Central memory CD4-positive, alpha-beta T cell (primary cell): ENCODE results near the gene PAK6.

Experiments used
- DNase-seq: peaks from one replicate; pipeline ENCODE4 v3.0.0; 2022

PAK6 gene

DNA sequence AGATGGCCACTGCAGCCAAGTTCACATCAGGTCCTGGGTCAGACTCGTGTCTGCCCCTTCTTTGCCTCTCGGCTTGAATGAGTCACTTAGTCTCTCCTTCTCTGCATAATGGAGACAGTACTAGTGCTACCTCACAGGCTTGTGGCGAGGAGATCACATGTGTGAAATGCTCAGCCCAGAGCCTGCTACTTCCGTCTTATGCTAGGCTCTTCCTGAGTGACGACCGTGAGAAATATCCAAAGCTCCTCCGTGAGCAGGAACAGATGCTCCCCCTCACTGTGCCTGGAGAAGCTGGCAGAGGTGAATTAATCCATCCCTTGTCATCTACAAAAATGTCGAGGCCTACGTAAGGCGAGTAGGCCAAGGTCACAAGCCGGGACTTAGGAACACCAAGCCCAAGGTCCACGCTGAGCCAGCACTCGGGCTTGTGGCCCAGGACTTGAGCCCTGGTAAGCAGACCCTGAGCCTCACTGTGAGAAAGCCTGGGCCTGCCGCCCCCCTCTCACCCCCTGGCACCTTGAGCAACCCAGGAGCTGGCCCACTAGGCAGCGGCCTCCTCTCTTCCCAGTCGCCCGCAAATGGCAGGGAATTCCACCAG is 17.9 kb downstream of the PAK6 start:
- no peak for DNase-seq

DNA sequence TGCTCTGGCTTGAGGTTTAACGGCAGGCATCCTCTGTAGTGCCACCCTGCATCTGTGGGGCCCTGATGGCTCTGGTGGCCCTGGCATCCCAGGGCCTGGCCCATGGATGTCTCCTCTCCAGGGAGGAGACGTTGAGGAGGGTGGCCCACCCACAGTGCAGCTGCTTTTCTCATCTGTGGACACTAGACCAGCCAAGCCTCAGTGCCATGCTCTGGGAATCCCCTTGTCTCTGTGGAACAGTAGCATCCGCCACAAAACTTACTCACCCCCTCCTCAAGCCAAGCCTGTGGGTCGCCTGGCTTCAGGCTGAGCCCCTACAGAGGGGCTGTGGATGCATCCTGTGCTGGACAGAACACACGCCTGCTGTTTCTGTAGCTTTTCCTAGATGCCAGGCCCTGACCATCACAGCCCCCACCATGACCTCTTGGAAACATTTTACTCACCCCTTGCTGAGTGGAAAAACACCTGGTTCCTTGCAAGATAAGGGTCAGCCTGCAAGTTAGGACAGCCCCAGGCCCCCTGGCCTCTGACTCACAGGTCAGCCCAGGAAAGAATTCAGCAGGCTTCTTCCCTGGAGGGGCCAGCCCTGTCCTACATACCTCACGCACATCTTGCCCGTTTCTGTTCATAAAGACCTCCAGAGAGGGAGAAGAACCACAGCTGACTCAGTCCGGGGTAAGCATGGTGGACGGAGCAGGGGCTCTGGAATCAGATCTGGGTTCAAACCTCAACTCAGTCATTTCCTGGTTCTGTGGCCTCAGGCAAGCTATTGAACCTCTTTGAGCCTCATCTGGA is 19.0 kb downstream of the PAK6 start:
- DNase-seq = no peak

DNA sequence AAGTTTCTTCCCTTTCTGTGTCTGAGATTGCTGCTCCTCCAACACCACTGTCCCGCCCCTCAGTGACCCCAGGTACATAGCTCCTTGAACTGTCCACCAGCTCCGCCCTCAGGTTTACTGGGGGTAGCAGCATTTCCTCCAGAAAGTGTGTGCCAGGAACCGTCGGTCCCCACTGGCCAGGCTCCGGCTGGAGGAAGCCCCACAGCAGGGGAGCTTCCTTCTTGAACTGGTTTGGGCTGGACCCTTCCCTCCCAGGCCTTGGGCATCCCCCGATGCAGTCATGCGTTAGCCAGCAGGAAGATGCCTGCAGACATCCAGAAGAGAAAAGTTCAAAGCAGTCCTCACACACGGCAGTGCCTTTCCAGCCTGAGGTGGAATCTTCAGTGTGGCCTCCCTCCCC is 19.7 kb downstream of the PAK6 start:
- no peak for DNase-seq

DNA sequence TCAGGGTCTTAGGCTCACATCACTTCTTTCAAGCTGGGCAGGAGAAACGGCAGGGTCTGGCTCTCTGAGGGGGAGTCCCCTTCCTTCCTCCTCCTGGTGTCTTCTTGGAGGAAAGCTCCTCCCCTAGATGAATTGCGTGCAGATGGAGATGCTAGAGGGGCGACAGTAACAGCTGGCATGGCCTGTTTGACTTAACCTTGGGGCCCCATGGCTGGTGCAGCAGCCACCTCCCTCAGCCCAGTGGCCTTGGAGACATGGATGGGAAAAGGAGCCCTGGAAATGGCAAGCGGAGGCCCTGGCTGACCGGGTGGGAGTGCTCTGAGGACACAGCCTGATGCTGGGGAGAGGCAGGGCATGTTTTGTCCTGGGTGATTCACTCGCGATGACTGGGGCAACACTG is 20.2 kb downstream of the PAK6 start:
- no peak for DNase-seq

DNA sequence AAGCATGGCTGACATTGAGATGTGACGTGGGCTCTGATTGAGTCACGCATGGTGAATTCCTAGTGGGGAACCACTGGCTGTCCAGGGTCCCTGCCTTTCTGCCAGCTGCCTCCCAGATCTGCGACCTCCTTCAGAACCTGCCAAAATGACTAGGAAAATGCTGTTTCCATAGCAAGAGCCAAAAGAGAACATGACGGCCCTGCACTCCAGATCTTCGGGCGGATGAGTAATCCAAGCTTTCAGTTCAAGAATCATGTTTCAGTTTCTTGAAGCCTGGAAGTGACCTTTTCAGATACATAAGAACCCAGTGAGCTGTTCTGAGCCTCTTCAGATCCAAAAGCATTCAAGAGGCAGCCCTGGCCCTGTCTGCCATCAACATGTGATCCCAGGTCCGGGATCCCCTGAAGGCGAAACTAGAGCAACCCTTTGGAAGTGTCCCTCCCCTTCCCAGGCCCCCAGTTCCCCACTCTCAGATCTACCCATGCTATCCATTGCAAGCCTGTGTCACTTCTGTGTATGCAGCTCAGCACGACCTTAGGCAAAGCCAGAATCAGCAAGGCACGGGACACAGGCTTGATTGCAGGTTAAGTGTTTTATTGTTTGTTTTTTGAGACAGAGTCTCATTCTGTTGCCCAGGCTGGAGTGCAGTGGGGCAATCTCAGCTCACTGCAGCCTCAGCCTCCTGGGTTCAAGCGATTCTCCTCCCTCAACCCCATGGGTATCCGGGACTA is 24.3 kb downstream of the PAK6 start:
- DNase-seq = no peak

DNA sequence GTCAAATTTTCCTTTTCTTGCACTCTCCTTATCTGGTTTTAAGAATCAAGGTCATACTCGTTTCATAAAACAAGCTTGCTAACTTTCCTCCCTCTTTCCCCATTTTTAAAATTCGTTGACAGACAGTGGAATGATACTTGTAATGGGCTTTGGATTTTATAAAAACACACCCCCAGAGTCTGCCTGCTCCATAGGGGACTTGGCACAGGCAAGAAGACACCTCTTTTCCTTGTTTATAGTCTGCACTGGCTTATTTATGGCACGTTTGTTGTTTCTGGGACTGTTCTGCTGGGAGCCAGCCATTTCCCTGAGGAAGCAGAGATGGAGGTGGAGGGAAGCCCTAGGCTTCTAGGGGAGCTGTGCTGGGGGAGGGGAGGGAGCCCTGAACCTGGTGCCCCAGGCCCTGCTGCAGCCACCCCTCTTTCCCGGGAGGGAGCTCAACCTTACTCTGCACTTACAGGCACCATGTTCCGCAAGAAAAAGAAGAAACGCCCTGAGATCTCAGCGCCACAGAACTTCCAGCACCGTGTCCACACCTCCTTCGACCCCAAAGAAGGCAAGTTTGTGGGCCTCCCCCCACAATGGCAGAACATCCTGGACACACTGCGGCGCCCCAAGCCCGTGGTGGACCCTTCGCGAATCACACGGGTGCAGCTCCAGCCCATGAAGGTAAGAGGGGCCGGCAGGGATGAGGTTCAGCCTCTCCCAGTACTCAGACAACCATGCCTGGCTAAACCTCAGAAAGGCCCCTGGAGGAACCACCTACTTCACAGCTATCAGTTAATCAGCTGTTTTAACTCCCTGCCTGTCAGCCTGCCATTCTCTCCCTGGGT is 25.7 kb downstream of the PAK6 start:
- DNase-seq = no peak

DNA sequence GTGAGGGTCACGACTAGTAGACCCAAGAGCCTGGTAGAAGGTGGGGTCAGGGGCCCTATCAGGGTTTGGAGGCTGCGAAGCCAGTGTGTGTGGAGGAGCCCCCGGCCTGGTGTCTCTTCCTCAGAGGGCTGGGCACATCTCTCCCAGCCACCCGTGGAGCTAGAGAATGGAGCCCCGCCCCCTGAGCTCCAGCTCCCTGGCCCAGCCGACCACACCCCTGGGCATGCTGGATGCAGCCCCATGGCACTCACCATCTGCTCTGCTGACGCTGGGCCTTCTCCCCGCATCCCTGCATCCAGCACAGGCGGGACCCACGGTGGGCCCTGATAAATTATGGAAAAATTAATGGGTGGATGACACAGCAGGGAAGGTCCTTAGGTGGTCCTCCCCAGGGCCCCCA is 26.5 kb downstream of the PAK6 start:
- no peak for DNase-seq

DNA sequence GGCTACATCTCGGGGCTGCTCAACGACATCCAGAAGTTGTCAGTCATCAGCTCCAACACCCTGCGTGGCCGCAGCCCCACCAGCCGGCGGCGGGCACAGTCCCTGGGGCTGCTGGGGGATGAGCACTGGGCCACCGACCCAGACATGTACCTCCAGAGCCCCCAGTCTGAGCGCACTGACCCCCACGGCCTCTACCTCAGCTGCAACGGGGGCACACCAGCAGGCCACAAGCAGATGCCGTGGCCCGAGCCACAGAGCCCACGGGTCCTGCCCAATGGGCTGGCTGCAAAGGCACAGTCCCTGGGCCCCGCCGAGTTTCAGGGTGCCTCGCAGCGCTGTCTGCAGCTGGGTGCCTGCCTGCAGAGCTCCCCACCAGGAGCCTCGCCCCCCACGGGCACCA is 27.0 kb downstream of the PAK6 start:
- DNase-seq = no peak

DNA sequence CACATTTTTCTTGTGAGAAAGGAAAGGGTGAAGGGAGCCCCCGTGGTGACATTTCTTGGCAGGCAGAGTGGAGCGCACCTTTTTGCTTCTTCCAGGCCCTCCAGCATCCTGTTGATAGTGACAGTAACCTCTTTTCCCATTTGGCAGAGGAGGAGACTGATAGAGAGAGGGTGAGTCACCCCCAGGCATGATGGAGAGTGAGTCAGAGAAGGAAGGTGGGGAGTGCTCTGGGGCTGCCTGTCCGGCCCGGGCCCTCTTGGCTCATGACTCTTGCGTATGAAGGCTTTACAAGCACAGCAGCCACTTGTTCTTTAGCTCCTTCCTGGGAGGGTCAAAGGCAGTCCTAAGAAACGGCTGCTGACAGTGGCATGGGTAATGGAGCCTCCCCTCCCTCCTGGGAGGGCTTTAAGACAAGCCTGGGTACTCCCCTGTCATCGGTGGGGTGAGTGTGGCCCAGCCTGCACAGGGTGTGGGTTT is 28.0 kb downstream of the PAK6 start:
- no peak for DNase-seq

DNA sequence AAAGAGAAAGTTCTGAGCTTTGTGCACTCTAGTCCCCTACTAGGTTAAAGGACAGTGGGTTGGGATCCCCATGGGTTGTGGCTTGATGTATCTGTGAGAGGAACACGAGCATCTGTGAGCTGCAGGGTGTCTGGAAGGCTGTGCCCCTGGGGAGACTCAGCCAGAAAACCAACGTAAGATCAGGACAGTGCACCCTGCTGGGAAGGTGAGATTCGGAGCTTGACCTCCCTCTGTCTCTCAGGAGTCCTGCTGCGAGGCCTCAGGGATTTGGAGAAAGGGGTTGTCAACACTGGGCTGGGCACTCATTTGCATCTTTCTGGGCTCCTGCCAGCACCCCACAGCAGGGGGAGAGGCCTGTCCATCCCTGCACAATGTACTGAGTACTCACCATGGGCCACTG is 28.8 kb downstream of the PAK6 start:
- DNase-seq = no peak

DNA sequence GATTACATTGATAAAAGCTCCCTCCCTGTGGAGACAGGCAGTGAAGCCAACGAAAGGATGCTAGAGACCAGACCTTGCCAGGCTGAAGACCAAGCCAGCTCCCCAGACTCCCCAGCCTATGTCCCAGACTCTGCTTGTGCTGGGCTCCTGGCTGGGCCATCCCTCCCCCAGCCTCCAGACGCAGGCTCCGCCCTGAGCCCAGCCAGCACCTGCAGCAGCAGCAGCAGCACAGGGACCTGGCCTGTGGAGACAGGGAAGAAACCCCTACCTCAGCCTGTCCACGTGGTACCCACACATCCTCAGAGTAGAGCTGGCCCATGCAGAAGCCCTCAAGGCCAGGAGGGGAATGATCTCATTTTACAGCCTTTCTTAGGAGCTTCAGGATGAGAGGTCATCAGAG is 30.7 kb downstream of the PAK6 start:
- no peak for DNase-seq

DNA sequence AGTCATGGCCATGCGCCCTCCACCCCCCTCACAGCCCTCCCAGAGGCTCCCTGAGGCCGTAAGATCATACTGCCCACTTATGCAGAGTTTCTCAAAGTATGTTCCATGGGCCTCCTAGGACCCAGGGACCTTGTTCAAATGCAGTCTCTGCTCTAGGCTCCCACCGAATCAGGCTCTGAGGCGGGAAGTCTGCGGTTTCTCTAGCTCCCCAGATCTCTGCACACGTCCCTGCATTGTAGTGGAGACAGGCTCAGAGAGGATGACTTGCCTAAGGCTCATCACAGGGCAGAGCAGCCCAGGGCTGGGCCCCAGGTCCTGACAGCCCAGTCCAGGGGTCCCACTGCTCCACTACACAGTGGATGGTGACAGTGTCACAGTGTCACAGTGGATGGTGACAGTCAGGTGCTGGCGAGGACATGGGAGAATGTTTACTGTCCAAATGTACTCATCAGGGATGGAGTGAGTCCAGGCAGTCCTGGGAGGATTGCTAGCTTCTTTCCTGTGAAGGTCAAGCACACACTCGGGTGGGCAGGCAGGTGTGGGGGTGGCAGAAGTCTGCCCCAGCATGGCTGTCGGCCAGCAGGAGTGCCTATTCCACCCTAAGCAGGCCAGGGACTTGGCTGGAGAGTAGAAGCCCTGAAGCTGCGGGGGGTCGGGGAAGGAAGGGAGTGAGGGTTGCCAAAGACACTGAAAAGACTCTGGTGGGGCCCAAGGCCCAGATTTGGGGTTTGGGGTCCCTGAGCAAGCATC is 31.6 kb downstream of the PAK6 start:
- peak; percentile 67 for DNase-seq

DNA sequence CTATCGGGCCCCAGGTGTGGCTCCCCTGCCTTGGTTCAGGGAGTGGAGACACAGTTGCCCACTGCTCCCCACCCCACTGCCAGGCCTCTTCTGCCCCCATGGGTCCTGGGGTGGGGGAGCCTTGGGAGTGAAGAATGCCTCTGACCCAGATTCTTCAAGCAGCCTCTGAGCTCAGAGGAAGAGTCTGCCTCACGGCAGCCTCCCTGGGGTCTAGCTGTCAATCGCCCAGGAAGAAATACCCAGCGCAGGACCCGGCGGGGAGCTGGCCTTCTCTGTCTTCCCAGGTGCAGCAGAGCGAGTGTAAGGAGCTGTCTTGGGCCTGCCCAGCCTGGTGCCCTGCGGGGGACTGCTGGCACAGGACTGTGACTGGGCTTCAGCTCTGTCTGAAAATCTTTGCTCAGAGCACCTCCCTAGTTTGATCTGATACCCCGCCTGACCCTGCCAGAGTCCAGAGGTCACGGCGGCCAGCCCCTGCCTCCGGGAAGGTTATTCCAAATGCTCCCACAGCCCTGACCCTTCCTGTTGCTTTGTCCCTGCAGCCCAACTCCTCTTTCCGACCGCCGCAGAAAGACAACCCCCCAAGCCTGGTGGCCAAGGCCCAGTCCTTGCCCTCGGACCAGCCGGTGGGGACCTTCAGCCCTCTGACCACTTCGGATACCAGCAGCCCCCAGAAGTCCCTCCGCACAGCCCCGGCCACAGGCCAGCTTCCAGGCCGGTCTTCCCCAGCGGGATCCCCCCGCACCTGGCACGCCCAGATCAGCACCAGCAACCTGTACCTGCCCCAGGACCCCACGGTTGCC is 33.0 kb downstream of the PAK6 start:
- no peak for DNase-seq

DNA sequence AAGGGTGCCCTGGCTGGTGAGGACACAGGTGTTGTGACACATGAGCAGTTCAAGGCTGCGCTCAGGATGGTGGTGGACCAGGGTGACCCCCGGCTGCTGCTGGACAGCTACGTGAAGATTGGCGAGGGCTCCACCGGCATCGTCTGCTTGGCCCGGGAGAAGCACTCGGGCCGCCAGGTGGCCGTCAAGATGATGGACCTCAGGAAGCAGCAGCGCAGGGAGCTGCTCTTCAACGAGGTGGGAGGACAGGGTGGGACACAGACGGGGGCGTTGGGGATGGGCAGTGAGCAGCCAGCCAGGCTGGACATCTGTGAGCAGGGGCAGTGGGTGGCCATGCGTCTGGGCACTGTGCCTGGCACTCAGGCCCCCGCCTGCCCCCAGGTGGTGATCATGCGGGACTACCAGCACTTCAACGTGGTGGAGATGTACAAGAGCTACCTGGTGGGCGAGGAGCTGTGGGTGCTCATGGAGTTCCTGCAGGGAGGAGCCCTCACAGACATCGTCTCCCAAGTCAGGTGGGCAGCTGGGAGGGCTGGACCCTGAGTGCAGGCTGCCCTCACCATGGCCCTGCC is 33.7 kb downstream of the PAK6 start:
- DNase-seq = no peak

DNA sequence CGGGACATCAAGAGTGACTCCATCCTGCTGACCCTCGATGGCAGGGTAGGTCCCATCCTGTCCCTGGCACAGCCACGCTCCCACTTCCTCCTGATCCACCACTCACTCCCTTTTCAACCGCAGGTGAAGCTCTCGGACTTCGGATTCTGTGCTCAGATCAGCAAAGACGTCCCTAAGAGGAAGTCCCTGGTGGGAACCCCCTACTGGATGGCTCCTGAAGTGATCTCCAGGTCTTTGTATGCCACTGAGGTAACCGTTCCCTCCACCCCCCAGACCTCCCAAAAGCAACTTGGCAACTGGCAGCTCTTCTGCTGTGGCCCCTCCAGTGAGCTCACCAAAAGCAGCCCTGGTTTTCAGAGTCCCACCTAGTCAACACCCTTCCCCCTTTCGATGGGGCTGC is 34.6 kb downstream of the PAK6 start:
- no peak for DNase-seq

DNA sequence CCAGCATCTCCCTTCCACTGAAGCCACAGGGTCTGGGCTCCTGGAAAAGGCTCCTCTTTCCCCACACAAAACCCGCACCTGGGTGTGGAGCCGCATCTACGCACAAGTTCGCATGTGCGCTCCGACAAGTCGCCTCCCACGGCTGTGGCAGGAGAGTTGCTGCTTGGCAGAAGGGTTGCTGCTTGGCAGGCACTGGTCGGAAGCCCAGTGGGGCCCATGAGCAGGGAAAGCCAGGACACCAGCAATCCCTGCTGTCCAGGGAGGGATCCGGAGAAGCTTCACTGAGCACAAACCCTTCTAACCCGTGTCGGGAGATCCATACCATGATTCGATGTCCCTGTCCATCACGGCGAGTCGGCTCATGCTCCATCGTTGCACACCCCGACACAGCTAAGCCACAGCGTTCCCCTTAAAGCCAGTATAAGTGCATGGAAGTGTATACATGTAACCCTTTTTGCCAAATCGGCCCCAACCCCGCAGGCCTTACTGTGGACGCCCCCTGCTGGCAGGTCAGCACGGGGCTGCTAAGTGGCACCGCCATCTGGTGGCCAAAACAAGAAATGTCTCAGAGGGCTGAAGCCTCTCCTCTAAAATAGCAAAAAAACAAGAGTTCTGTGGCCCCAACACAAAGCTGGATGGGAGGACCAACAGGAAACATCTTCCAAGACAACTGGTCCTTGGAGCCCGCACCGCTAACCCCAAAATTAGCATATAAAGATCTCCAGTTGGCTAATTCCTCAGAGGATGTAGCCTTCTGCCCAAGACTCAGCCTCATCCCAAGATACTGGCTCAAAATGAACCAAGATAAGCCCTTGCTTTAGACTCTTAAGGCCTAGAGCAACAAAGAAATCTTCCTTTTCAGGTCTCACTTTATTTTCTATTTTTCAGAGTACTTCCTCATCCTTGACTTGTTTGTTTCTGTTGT is 35.7 kb downstream of the PAK6 start:
- DNase-seq = peak; percentile 82

DNA sequence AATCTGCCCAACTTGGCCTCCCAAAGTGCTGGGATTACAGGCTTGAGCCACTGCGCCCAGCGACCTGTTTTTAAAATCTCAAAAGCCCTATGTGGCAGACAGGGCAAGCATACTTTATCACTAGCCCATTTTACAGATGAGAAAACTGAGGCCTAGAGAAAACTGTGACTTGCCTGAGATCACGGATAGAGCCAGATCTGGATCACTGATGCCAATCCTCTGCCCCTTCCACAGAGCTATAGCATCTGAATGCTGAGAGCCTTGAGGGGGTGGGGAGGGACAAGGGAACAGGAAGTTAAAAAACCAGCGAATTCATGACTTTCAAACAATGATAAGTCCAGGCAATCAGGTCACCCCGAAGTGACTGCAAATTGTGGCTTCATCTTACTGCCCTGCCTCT is 36.7 kb downstream of the PAK6 start:
- no peak for DNase-seq

DNA sequence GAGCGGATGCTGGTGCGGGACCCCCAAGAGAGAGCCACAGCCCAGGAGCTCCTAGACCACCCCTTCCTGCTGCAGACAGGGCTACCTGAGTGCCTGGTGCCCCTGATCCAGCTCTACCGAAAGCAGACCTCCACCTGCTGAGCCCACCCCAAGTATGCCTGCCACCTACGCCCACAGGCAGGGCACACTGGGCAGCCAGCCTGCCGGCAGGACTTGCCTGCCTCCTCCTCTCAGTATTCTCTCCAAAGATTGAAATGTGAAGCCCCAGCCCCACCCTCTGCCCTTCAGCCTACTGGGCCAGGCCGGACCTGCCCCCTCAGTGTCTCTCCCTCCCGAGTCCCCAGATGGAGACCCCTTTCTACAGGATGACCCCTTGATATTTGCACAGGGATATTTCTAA is 37.1 kb downstream of the PAK6 start:
- no peak for DNase-seq

DNA sequence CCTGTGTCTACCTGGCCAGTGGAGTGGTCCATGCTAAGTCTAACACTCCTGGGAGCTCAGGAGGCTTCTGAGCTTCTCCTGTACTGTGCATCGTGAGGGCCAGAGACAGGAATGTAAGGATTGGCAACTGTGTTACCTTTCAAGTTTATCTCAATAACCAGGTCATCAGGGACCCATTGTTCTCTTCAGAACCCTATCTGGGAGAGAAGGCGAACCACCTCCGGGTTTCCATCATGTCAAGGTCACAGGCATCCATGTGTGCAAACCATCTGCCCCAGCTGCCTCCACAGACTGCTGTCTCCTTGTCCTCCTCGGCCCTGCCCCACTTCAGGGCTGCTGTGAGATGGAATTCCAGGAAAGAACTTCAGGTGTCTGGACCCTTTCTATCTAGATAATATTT is 38.1 kb downstream of the PAK6 start:
- no peak for DNase-seq

DNA sequence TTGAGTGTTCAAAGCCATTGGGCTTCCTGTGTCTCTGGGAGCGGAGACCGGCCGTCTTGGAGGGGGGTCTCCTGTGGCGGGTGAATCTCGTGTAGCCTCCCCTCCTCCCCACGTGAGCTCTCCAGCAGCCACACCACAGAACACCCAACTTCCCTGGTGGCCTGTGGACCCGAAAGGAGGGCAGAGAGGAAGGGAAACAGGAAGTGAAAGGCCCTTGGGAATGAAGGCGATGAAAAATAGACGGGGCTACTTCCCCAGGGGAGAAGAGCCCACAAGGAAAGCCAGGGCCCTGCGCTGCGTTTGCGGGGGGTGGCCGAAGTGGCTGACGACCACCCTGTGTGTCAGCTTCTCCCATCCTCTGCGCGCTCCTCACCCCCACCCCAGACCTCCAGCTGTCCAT is 38.6 kb downstream of the PAK6 start:
- DNase-seq = no peak
